Activated CD4-positive, CD25-positive, alpha-beta regulatory T cell (primary cell): Measurements from ENCODE around the gene PHGDH.
A peak's percentile ranks its signal among the peaks of the same experiment; 100 is the strongest.
"Not testable (repeated sequence)": the region's sequence is repeated elsewhere in the genome, so short reads cannot be mapped to it uniquely, and the experiment has no call there.

Experiments used
- DNase-seq, 4 experiments: peaks; one replicate each; lab custom pipeline; 2025; lab: John Stamatoyannopoulos, UW

Gene PHGDH

GRCh38 chr1:119711804-119712341 is at the start of gene PHGDH:
TSS of gene PHGDH (plus strand) at chr1:119711934. CDS start at chr1:119712023, 89 bp downstream.
- DNase-seq, result no peak

GRCh38 chr1:119662034-119662437 is 49.7 kb upstream of the PHGDH start:
- DNase-seq, result no peak

GRCh38 chr1:119664067-119664466 is 47.7 kb upstream of the PHGDH start:
- DNase-seq, result no peak

GRCh38 chr1:119667173-119667572 is 44.6 kb upstream of the PHGDH start:
- no peak for DNase-seq

GRCh38 chr1:119670898-119671297 is 40.8 kb upstream of the PHGDH start:
- DNase-seq, result no peak

- no peak for DNase-seq
Measured at GRCh38 chr1:119673171-119673940, 38.4 kb upstream of the PHGDH start.

- DNase-seq, result no peak
Measured at GRCh38 chr1:119674111-119674526, 37.6 kb upstream of the PHGDH start.

- no peak for DNase-seq
Measured at GRCh38 chr1:119674835-119675289, 36.9 kb upstream of the PHGDH start.

- peak; percentile 7 to 33 (median 16) for DNase-seq
Measured at GRCh38 chr1:119675349-119676345, 36.1 kb upstream of the PHGDH start.

- no peak for DNase-seq
Measured at GRCh38 chr1:119676571-119677206, 35.0 kb upstream of the PHGDH start.

- no peak for DNase-seq
Measured at GRCh38 chr1:119679223-119679622, 32.5 kb upstream of the PHGDH start.

- DNase-seq, result no peak
Measured at GRCh38 chr1:119680193-119680592, 31.5 kb upstream of the PHGDH start.

- no peak for DNase-seq
Measured at GRCh38 chr1:119680723-119681122, 31.0 kb upstream of the PHGDH start.

GRCh38 chr1:119681560-119681959 is 30.2 kb upstream of the PHGDH start:
- no peak for DNase-seq

GRCh38 chr1:119682141-119682540 is 29.6 kb upstream of the PHGDH start:
- DNase-seq, result no peak

GRCh38 chr1:119683893-119684292 is 27.8 kb upstream of the PHGDH start:
- no peak for DNase-seq

GRCh38 chr1:119686661-119687060 is 25.1 kb upstream of the PHGDH start:
- DNase-seq, result no peak

- DNase-seq, result no peak
Measured at GRCh38 chr1:119687434-119688079, 24.2 kb upstream of the PHGDH start.

- DNase-seq, result no peak
Measured at GRCh38 chr1:119688810-119689209, 22.9 kb upstream of the PHGDH start.

- no peak for DNase-seq
Measured at GRCh38 chr1:119689511-119689910, 22.2 kb upstream of the PHGDH start.

GRCh38 chr1:119696863-119697262 is 14.9 kb upstream of the PHGDH start:
- not testable (repeated sequence) for DNase-seq
